Parathyroid adenoma (tissue), 2 donors: ENCODE data around the gene NUBP2.

Source experiments
- H2AFZ ChIP-seq: fragments of 300-600 bp; sonication (generic); one replicate; pipeline ENCODE4 v1.7.0; 2017; ENCODE audit warnings: antibody characterized with exemption, mild to moderate bottlenecking
- H3K27ac ChIP-seq: fragments of 300-600 bp; sonication (generic); one replicate; pipeline ENCODE4 v1.7.0; 2017
- H3K27me3 ChIP-seq: fragments of 300-600 bp; sonication (generic); one replicate; pipeline ENCODE4 v1.7.0; 2017; ENCODE audit warnings: low read length; ENCODE audit not compliant: control insufficient read depth, insufficient read depth
- H3K36me3 ChIP-seq: fragments of 300-600 bp; sonication (generic); one replicate; pipeline ENCODE4 v1.7.0; 2017; ENCODE audit warnings: low read length; ENCODE audit not compliant: control insufficient read depth, insufficient read depth
- H3K4me1 ChIP-seq: fragments of 300-600 bp; sonication (generic); one replicate; pipeline ENCODE4 v1.7.0; 2017; ENCODE audit warnings: control low read depth
- H3K4me2 ChIP-seq: fragments of 300-600 bp; sonication (generic); one replicate; pipeline ENCODE4 v1.7.0; 2017; ENCODE audit warnings: low read length
- H3K4me3 ChIP-seq: fragments of 300-600 bp; sonication (generic); one replicate; pipeline ENCODE4 v1.7.0; 2017; ENCODE audit warnings: low read depth, low read length
- H3K79me2 ChIP-seq: fragments of 300-600 bp; sonication (generic); one replicate; pipeline ENCODE4 v1.7.0; 2017; ENCODE audit warnings: control low read depth
- H3K9ac ChIP-seq: fragments of 300-600 bp; sonication (generic); one replicate; pipeline ENCODE4 v1.7.0; 2017; ENCODE audit warnings: mild to moderate bottlenecking
- H3K9me3 ChIP-seq: fragments of 300-600 bp; sonication (generic); one replicate; pipeline ENCODE4 v1.7.0; 2017; ENCODE audit warnings: low read length; ENCODE audit not compliant: control insufficient read depth
- TF ChIP-seq, protein P1 (sequence below): fragments of 300-600 bp; sonication (generic); IDR thresholded peaks from one replicate; pipeline ENCODE4 v1.7.0; 2017; ENCODE audit warnings: antibody characterized with exemption, mild to moderate bottlenecking
- donor health status: primary hyperparathyroidism.

NUBP2 gene

DNA sequence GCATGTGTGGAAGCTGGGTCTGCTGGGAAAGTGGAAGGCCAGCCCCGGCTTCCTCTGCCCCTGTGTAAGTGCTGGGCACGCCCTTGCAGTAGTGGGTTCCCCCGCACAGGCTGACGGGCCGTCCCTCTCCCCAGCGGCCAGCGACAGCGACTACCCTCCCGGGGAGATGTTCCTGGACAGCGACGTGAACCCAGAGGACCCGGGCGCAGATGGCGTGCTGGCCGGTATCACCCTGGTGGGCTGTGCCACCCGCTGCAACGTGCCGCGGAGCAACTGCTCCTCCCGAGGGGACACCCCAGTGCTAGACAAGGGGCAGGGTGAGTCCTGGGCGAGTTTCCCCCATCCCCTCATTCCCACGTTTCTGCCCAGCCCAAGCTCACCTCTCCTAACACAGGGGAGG is 16.9 kb upstream of the NUBP2 start:
- no peak overlapping the region for H3K4me2 ChIP-seq
- TF ChIP-seq, protein P1, sequence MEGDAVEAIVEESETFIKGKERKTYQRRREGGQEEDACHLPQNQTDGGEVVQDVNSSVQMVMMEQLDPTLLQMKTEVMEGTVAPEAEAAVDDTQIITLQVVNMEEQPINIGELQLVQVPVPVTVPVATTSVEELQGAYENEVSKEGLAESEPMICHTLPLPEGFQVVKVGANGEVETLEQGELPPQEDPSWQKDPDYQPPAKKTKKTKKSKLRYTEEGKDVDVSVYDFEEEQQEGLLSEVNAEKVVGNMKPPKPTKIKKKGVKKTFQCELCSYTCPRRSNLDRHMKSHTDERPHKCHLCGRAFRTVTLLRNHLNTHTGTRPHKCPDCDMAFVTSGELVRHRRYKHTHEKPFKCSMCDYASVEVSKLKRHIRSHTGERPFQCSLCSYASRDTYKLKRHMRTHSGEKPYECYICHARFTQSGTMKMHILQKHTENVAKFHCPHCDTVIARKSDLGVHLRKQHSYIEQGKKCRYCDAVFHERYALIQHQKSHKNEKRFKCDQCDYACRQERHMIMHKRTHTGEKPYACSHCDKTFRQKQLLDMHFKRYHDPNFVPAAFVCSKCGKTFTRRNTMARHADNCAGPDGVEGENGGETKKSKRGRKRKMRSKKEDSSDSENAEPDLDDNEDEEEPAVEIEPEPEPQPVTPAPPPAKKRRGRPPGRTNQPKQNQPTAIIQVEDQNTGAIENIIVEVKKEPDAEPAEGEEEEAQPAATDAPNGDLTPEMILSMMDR: no peak
- H3K36me3 ChIP-seq: no peaks in the 10 kb centered on the region
- H2AFZ ChIP-seq: no peak overlapping the region
- no peaks in the 10 kb centered on the region for H3K79me2 ChIP-seq
- H3K9ac ChIP-seq: no peak overlapping the region
- H3K27me3 ChIP-seq: no peaks in the 10 kb centered on the region
- no peak overlapping the region for H3K4me3 ChIP-seq
- H3K9me3 ChIP-seq: no peaks in the 10 kb centered on the region
- H3K27ac ChIP-seq: no peak overlapping the region
- peaks cover 2% of the 10 kb centered on the region for H3K4me1 ChIP-seq

DNA sequence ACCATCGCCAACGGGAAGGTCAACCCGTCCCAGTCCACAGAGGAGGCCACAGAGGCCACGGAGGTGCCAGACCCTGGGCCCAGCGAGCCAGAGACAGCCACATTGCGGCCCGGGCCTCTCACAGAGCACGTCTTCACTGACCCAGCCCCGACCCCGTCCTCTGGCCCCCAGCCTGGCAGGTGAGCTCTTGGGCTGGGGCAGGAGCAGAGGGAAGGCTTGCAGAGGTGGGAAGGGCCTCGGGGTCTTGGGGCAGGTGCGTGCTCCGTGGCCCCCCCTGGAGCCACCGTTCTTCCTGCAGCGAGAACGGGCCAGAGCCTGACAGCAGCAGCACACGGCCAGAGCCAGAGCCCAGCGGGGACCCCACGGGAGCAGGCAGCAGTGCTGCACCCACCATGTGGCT is 16.5 kb upstream of the NUBP2 start:
- Histone ChIP-seq H3K4me1 (peaks cover 2% of the 10 kb centered on the region), H3K36me3 (no peaks in the 10 kb centered on the region)

DNA sequence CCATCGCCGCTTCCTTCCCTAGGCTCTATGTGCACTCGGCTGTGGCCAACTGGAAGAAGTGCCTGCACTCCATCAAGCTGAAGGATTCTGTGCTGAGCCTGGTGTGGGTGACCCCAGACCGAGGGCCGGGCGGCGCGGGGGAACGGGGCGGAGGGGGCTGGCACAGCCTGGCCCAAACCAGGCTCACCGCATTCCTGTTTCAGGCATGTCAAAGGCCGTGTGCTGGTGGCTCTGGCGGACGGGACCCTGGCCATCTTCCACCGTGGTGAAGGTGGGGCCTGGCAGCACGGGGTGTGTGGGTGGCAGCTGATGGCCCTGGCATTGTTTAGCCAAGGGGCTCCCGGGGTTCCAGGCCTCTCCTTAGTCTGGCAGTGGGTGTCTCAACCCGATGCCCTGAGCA is 16.1 kb upstream of the NUBP2 start:
- Histone ChIP-seq H3K4me3 (no peak overlapping the region), H2AFZ (no peak overlapping the region), H3K36me3 (no peaks in the 10 kb centered on the region), H3K4me2 (no peak overlapping the region), H3K4me1 (peaks cover 2% of the 10 kb centered on the region), H3K79me2 (no peaks in the 10 kb centered on the region), H3K9ac (no peak overlapping the region), H3K27ac (no peak overlapping the region), H3K9me3 (no peaks in the 10 kb centered on the region), H3K27me3 (no peaks in the 10 kb centered on the region)
- TF ChIP-seq, protein P1: no peak

More for the DNA sequence above, 16.5 kb upstream of the NUBP2 start:
- no peak overlapping the region for H3K9ac ChIP-seq
- H3K79me2 ChIP-seq: no peaks in the 10 kb centered on the region
- no peaks in the 10 kb centered on the region for H3K27me3 ChIP-seq
- H3K4me2 ChIP-seq: no peak overlapping the region
- H2AFZ ChIP-seq: no peak overlapping the region
- no peak overlapping the region for H3K4me3 ChIP-seq
- H3K27ac ChIP-seq: no peak overlapping the region
- H3K9me3 ChIP-seq: no peaks in the 10 kb centered on the region
- TF ChIP-seq, protein P1: no peak

DNA sequence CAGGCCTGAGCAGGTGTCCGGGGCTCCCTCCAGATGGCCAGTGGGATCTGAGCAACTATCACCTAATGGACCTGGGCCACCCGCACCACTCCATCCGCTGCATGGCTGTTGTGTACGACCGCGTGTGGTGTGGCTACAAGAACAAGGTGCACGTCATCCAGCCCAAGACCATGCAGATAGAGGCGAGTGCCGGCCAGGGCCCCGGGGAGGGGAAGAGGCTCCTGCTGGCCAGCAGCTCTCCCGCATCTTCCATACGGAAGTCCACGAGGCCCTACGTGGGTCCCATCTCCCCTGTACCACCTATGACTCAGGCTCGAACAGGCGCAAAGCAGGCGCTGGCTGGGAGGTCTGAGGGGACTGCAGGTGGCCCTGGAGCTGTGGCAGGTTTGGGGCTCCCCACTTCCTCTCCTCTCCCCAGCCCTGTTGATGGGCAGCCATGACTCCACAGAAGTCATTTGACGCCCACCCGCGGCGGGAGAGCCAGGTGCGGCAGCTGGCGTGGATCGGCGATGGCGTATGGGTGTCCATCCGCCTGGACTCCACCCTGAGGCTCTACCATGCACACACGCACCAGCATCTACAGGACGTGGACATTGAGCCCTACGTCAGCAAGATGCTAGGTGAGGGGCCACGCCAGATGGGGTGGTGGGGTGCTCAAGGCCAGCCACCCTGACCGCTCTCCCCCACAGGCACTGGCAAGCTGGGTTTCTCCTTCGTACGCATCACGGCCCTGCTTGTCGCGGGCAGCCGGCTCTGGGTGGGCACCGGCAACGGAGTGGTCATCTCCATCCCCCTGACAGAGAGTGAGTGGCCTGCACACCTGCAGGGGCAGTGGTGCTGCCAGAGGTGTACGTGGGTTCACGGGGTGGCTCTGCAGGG is 15.4 kb upstream of the NUBP2 start:
- Histone ChIP-seq H3K4me3 (no peak overlapping the region), H3K9ac (no peak overlapping the region), H3K4me1 (peaks cover 2% of the 10 kb centered on the region), H3K27me3 (no peaks in the 10 kb centered on the region), H3K4me2 (no peak overlapping the region), H3K27ac (no peak overlapping the region), H3K79me2 (no peaks in the 10 kb centered on the region), H2AFZ (no peak overlapping the region), H3K36me3 (no peaks in the 10 kb centered on the region), H3K9me3 (no peaks in the 10 kb centered on the region)
- TF ChIP-seq, protein P1: no peak
